Raji (cell line): ENCODE results near the gene FRMPD4.

Experiments
- POLR2A ChIP-seq: IDR thresholded peaks from 2 replicates; pipeline ENCODE4 v1.6.1; 2011; ENCODE audit warnings: low read depth, low read length, control low read depth; ENCODE audit not compliant: insufficient read depth

Gene FRMPD4

DNA sequence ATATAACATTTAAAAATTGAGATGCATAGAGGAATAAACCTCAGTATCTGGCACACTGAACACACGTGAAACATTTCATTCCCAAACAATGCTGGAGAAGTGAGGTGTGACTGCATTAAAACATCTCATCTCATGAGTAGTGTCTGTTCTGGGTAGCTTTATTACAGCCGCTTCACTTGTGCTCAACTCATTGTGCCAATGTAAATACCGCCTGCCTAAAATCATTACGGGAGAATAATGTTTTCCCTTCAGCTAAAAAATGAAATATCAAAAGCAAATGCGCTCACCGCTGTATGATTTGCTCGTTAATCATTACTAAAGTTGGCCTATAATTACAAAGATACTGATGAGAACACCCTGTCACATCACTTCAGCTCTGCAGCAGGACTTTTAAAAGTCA lies 542.8 kb downstream of the FRMPD4 start:
- TF ChIP-seq POLR2A = no peak

GRCh38 chrX:12685541-12685940 lies 547.3 kb downstream of the FRMPD4 start:
- TF ChIP-seq POLR2A = no peak

DNA sequence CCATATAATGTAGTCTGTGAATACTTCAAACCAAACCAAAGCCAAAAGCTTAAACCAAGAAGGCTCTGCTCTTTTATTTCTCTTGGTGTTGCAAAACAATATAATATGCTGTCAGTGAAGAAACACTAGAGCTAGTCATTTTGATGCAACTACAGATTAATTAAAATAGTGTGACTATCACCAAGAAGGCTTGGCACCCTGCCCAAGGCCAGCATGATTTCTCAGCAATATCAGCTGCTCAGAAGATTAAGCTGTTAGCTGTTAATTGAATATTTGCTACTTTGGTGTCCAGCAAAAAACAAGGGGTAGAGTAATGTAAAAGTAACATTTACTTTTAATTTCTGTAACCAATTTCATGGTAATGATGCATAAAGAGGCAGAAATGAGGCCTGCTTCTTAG lies 548.1 kb downstream of the FRMPD4 start:
- TF ChIP-seq POLR2A = no peak

- TF ChIP-seq POLR2A = no peak
These were observed 552.4 kb downstream of the FRMPD4 start for GRCh38 chrX:12690646-12691045.

- no peak for TF ChIP-seq POLR2A
These were observed 555.5 kb downstream of the FRMPD4 start for GRCh38 chrX:12693754-12694153.

GRCh38 chrX:12700745-12701144 lies 562.5 kb downstream of the FRMPD4 start:
- no peak for TF ChIP-seq POLR2A

DNA sequence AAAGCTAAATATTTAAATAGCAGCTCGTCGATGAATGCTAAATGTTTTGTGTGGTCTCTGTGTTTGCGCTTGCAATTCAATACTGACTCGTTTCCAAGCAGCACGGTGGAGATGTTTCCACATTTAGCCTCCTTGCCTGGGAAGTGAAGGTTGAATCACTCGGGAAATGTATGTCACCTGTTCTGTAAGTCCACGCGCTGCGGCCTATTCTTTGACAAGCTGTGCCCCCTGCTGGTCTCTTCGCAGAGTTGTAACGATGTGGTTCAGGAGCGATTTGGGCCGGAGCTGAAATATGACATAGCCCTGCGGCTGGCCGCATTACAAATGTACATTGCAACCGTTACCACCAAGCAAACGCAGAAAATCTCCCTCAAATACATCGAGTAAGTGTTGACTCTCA lies 563.4 kb downstream of the FRMPD4 start:
- no peak for TF ChIP-seq POLR2A

GRCh38 chrX:12702509-12703091 lies 564.3 kb downstream of the FRMPD4 start:
- no peak for TF ChIP-seq POLR2A

GRCh38 chrX:12704706-12705105 lies 566.4 kb downstream of the FRMPD4 start:
- TF ChIP-seq POLR2A = no peak

DNA sequence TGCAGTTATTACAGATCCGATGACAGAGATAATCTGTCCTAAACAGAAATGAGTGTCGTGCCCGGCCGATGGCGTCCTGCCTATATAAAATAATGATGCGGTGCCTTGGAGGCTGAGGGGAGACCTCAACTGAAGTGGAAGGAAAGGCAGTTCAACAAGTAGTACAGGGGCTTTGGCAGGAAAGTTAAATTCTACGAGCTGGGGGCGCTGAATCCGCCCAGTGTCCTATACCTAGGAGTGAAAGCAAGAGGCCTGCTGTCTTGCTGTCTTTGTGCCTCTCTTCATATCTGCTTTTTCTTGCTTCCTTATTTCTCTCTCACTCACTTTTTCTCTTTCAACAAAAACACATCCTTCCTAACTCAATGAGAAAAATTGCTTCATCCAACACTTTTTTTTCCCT lies 570.8 kb downstream of the FRMPD4 start:
- no peak for TF ChIP-seq POLR2A

GRCh38 chrX:12711435-12712040 lies 573.3 kb downstream of the FRMPD4 start:
- no peak for TF ChIP-seq POLR2A

GRCh38 chrX:12716574-12716973 lies 578.3 kb downstream of the FRMPD4 start:
- no peak for TF ChIP-seq POLR2A

- TF ChIP-seq POLR2A = no peak
These were observed 581.6 kb downstream of the FRMPD4 start for GRCh38 chrX:12719837-12720236.

- no peak for TF ChIP-seq POLR2A
These were observed 582.8 kb downstream of the FRMPD4 start for GRCh38 chrX:12721042-12721441.

GRCh38 chrX:12722314-12722713 lies 584.0 kb downstream of the FRMPD4 start:
- no peak for TF ChIP-seq POLR2A

GRCh38 chrX:12741416-12741815 lies 603.1 kb downstream of the FRMPD4 start:
- no peak for TF ChIP-seq POLR2A

DNA sequence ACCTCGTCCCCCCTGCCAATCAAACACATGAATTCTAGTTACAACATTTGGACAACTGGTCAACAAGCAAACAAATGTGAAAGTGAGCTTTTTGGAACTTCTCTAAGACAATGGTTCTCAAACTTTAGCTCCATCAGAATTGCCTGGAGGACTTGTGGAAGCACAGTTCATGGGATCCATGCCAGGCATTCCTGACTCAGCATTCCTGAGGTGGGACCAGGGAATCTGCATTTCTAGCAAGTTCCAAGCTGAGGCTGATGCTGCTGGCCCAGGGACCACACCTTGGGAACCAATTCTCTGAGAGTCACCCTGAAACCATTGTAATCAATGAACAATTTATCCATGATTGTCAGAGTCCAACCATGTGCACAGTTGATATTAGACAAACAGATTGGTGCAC lies 609.2 kb downstream of the FRMPD4 start:
- no peak for TF ChIP-seq POLR2A
